GM12864 (cell line): ENCODE data around the gene ALG3.

Experiments used
- DNase-seq: peaks from one replicate; pipeline ENCODE4 v3.0.0-alpha.2; 2011; ENCODE audit warnings: low read depth
- H3K4me3 ChIP-seq: 2 replicates; pipeline ENCODE4 v1.5.1; 2011; ENCODE audit warnings: mild to moderate bottlenecking, low read depth, low read length, control low read depth
- TF ChIP-seq, protein P1 (sequence below): IDR thresholded peaks from 2 replicates; pipeline ENCODE4 v1.5.1; 2011; ENCODE audit warnings: low read depth, mild to moderate bottlenecking, moderate library complexity, low read length, control low read depth, inconsistent platforms; ENCODE audit errors: missing control alignments

Gene ALG3

GRCh38 chr3:184196536-184196935 lies 52.2 kb downstream of the ALG3 start:
- H3K4me3 ChIP-seq: no peak overlapping the region
- DNase-seq: no peak
- TF ChIP-seq, protein P1, sequence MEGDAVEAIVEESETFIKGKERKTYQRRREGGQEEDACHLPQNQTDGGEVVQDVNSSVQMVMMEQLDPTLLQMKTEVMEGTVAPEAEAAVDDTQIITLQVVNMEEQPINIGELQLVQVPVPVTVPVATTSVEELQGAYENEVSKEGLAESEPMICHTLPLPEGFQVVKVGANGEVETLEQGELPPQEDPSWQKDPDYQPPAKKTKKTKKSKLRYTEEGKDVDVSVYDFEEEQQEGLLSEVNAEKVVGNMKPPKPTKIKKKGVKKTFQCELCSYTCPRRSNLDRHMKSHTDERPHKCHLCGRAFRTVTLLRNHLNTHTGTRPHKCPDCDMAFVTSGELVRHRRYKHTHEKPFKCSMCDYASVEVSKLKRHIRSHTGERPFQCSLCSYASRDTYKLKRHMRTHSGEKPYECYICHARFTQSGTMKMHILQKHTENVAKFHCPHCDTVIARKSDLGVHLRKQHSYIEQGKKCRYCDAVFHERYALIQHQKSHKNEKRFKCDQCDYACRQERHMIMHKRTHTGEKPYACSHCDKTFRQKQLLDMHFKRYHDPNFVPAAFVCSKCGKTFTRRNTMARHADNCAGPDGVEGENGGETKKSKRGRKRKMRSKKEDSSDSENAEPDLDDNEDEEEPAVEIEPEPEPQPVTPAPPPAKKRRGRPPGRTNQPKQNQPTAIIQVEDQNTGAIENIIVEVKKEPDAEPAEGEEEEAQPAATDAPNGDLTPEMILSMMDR: no peak

GRCh38 chr3:184193991-184194539 lies 54.7 kb downstream of the ALG3 start:
- H3K4me3 ChIP-seq: no peak overlapping the region
- no peak for DNase-seq
- TF ChIP-seq, protein P1: no peak

GRCh38 chr3:184192889-184193288 lies 55.9 kb downstream of the ALG3 start:
- no peak overlapping the region for H3K4me3 ChIP-seq
- TF ChIP-seq, protein P1: no peak
- DNase-seq: no peak
